Omental fat pad (tissue), 4 donors: ENCODE data around the gene AMBP. TPM values are rescaled to one million over a fixed set of nuclear protein-coding genes. Genes with fewer than 3 reads are reported as not detected.

Experiments used
- ATAC-seq: fragments of 150-250 bp; one replicate; pipeline ENCODE4 v1.9.1; 2016; ENCODE audit warnings: mild to moderate bottlenecking, moderate library complexity; ENCODE audit not compliant: low FRiP score
- DNase-seq: peaks from one replicate; pipeline ENCODE4 v3.0.0-alpha.2; 2019; ENCODE audit warnings: low spot score
- CTCF ChIP-seq, 3 donors: fragments of 450-650 bp; IDR thresholded peaks; one replicate each; pipeline ENCODE4 v1.5.1; 2016 to 2017; ENCODE audit warnings: antibody characterized with exemption in 3 of 3, mild to moderate bottlenecking in 3 of 3, moderate library complexity in 2 of 3
- total RNA-seq, 4 donors: library from RNA; depleted of rRNA; stranded (reverse); fragments of >200 nt; gene quantifications; one replicate each; pipeline ENCODE4 v1.1.0, GENCODE V29; 2016

AMBP gene
- total RNA-seq, 4 donors from 2014 or later, result not detected

- no peak for TF ChIP-seq CTCF (IDR thresholded peaks at IDR 0.05)
- ATAC-seq (peak; percentile 64), DNase-seq (no peak)
These were observed 5.6 kb downstream of the AMBP start for GRCh38 chr9:114072184-114073140.

- no peak for TF ChIP-seq CTCF (IDR thresholded peaks at IDR 0.05)
- DNase-seq (no peak), ATAC-seq (no peak)
These were observed 6.8 kb downstream of the AMBP start for GRCh38 chr9:114071197-114071795.

GRCh38 chr9:114070188-114071103 is 7.7 kb downstream of the AMBP start:
- no peak for DNase-seq
- TF ChIP-seq CTCF (IDR thresholded peaks at IDR 0.05), result no peak

GRCh38 chr9:114069476-114070187 is 8.5 kb downstream of the AMBP start:
- no peak for TF ChIP-seq CTCF (IDR thresholded peaks at IDR 0.05)
- ATAC-seq (no peak), DNase-seq (no peak)

More at GRCh38 chr9:114070188-114071103, 7.7 kb downstream of the AMBP start:
- ATAC-seq, result no peak

GRCh38 chr9:114065304-114065703 is 12.8 kb downstream of the AMBP start:
- no peak for DNase-seq
- no peak for ATAC-seq
- no peak for TF ChIP-seq CTCF (IDR thresholded peaks at IDR 0.05)

- ATAC-seq, result no peak
- DNase-seq, result no peak
These were observed 16.1 kb downstream of the AMBP start for GRCh38 chr9:114061830-114062474.

More at GRCh38 chr9:114061830-114062474, 16.1 kb downstream of the AMBP start:
- TF ChIP-seq CTCF (IDR thresholded peaks at IDR 0.05), result no peak
